Upper lobe of left lung (tissue), 4 donors: Measurements from ENCODE around the gene ITPR1.

Experiments used
- POLR2A ChIP-seq, 4 donors: fragments of 450-650 bp; IDR thresholded peaks; one replicate each; pipeline ENCODE4 v1.5.1; 2016 to 2017; ENCODE audit warnings: antibody characterized with exemption in 4 of 4, mild to moderate bottlenecking in 2 of 4
- POLR2AphosphoS5 ChIP-seq, 2 donors: sonication (generic); formaldehyde crosslinking; IDR thresholded peaks; one replicate each; pipeline ENCODE4 v1.5.1; 2017; ENCODE audit warnings: antibody characterized with exemption in 2 of 2
- TF ChIP-seq, protein P1 (sequence below), 6 experiments: fragments of 450-650 bp in 4 of 6; fragments of 200-600 bp in 2 of 6; sonication (generic) in 2 of 6; IDR thresholded peaks; one replicate each; pipeline ENCODE4 v1.5.1; 2016 to 2019; ENCODE audit warnings: antibody characterized with exemption in 6 of 6

DNA sequence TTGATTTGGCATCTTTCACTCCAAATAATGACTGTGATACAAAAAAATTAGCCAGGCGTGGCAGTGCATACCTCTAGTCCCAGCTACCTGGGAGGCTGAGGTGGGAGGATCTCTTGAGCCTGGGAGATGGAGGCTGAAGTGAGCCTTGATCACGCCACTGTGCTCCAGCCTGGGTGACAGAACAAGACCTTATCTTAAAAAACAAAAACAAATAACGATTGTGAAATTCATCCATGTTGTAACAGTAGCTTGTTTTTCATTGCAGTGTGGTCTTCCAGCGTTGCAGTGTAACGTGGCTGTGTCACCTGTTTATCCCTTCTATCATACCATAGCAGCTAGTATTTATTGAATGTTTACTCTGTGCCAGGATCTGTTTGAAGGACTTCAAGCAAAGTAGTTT, 120.9 kb downstream of the ITPR1 start:
- TF ChIP-seq, protein P1, sequence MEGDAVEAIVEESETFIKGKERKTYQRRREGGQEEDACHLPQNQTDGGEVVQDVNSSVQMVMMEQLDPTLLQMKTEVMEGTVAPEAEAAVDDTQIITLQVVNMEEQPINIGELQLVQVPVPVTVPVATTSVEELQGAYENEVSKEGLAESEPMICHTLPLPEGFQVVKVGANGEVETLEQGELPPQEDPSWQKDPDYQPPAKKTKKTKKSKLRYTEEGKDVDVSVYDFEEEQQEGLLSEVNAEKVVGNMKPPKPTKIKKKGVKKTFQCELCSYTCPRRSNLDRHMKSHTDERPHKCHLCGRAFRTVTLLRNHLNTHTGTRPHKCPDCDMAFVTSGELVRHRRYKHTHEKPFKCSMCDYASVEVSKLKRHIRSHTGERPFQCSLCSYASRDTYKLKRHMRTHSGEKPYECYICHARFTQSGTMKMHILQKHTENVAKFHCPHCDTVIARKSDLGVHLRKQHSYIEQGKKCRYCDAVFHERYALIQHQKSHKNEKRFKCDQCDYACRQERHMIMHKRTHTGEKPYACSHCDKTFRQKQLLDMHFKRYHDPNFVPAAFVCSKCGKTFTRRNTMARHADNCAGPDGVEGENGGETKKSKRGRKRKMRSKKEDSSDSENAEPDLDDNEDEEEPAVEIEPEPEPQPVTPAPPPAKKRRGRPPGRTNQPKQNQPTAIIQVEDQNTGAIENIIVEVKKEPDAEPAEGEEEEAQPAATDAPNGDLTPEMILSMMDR (IDR thresholded peaks at IDR 0.05): no peak
- no peak for TF ChIP-seq POLR2A (IDR thresholded peaks at IDR 0.05)
- TF ChIP-seq POLR2AphosphoS5 (IDR thresholded peaks at IDR 0.05): no peak
